ENCODE results near the gene PPIA.

- TF ChIP-seq ZFP30 (CRISPR knock-in tag; IDR thresholded peaks at IDR 0.05) = no peak
- TF ChIP-seq ISL1 (CRISPR knock-in tag; IDR thresholded peaks at IDR 0.05) = no peak
- TF ChIP-seq RARB (CRISPR knock-in tag; IDR thresholded peaks at IDR 0.05) = no peak
- TF ChIP-seq ZC3H10 (CRISPR knock-in tag; IDR thresholded peaks at IDR 0.05) = no peak
- no peak for TF ChIP-seq ZNF70 (CRISPR knock-in tag; IDR thresholded peaks at IDR 0.05)
- TF ChIP-seq ZFP3 (CRISPR knock-in tag; IDR thresholded peaks at IDR 0.05) = no peak
- no peak for TF ChIP-seq CREB5 (CRISPR knock-in tag; IDR thresholded peaks at IDR 0.05; ENCODE audit: low read depth)
- TF ChIP-seq CSDC2 (CRISPR knock-in tag; IDR thresholded peaks at IDR 0.05) = no peak
- TF ChIP-seq PPARA (CRISPR knock-in tag; IDR thresholded peaks at IDR 0.05; ENCODE audit: borderline replicate concordance) = no peak
- TF ChIP-seq ARNTL (CRISPR knock-in tag; IDR thresholded peaks at IDR 0.05; ENCODE audit: borderline replicate concordance, low read depth) = no peak
- TF ChIP-seq POU6F1 (CRISPR knock-in tag; IDR thresholded peaks at IDR 0.05; ENCODE audit: borderline replicate concordance, low read depth) = no peak
- no peak for TF ChIP-seq CSRNP3 (CRISPR knock-in tag; IDR thresholded peaks at IDR 0.05)
These were observed 27.1 kb upstream of the PPIA start for GRCh38 chr7:44769376-44769775.
